SIG-M5 treated with dmso at 0.1 percent for 504 hours (cell line): ENCODE results near the gene CYP4F8.

Source experiments
- DNase-seq: peaks from one replicate; lab custom pipeline; 2025; ENCODE audit not compliant: unreplicated experiment; lab: John Stamatoyannopoulos, UW

Gene CYP4F8

GRCh38 chr19:15615526-15615925 lies 508 bp downstream of the CYP4F8 start:
- DNase-seq = no peak

- no peak for DNase-seq
Measured at GRCh38 chr19:15616183-15616582, 1.2 kb downstream of the CYP4F8 start.

- DNase-seq = no peak
Measured at GRCh38 chr19:15616627-15617270, 1.7 kb downstream of the CYP4F8 start.

GRCh38 chr19:15618321-15618720 lies 3.3 kb downstream of the CYP4F8 start:
- DNase-seq = no peak

GRCh38 chr19:15621801-15622200 lies 6.8 kb downstream of the CYP4F8 start:
- no peak for DNase-seq

GRCh38 chr19:15622991-15623390 lies 8.0 kb downstream of the CYP4F8 start:
- no peak for DNase-seq

- no peak for DNase-seq
Measured at GRCh38 chr19:15623711-15624318, 8.8 kb downstream of the CYP4F8 start.

- no peak for DNase-seq
Measured at GRCh38 chr19:15628236-15629002, 13.4 kb downstream of the CYP4F8 start.

- DNase-seq = peak; percentile 50
Measured at GRCh38 chr19:15629003-15629880, 14.2 kb downstream of the CYP4F8 start.

GRCh38 chr19:15631817-15632216 lies 16.8 kb downstream of the CYP4F8 start:
- peak; percentile 12 for DNase-seq

GRCh38 chr19:15633082-15633835 lies 18.2 kb downstream of the CYP4F8 start:
- DNase-seq = peak; percentile 43

GRCh38 chr19:15634105-15634504 lies 19.1 kb downstream of the CYP4F8 start:
- DNase-seq = no peak

GRCh38 chr19:15635016-15635805 lies 20.2 kb downstream of the CYP4F8 start:
- DNase-seq = no peak

GRCh38 chr19:15636026-15636425 lies 21.0 kb downstream of the CYP4F8 start:
- DNase-seq = no peak

- no peak for DNase-seq
Measured at GRCh38 chr19:15639596-15639995, 24.6 kb downstream of the CYP4F8 start.

- DNase-seq = peak; percentile 40
Measured at GRCh38 chr19:15640294-15640903, 25.4 kb downstream of the CYP4F8 start, which contains the start of gene CYP4F3. CYP4F3 (plus strand) TSS chr19:15640897; CDS start chr19:15641416, 519 bp downstream.

- no peak for DNase-seq
Measured at GRCh38 chr19:15640904-15641597, 26.0 kb downstream of the CYP4F8 start.

- peak; percentile 17 for DNase-seq
Measured at GRCh38 chr19:15641901-15642491, 27.0 kb downstream of the CYP4F8 start.
